HCT116 (cell line): Measurements from ENCODE around the gene ACOT7. TPM values are rescaled to one million over a fixed set of nuclear protein-coding genes. Genes with fewer than 3 reads are reported as not detected.

Source experiments
- ATAC-seq: fragments of 200-7000 bp; cut with Tn5 transposase; 2 replicates; pipeline ENCODE4 v1.9.1; 2020; ENCODE audit warnings: mild to moderate bottlenecking, moderate library complexity
- BruUV-seq: library from RNA; stranded (reverse); fragments of 400-500 nt; replicated peaks from 2 replicates; lab custom pipeline; 2021; lab: Mats Ljungman, UMichigan
- CTCF ChIA-PET: fragments of 300-600 bp; sonication (Branson Sonifier 250); formaldehyde crosslinking; loops from one replicate; lab custom pipeline; 2021; ENCODE audit warnings: antibody characterized with exemption; lab: Charles Lee
- POLR2A ChIA-PET: fragments of 300-600, 350-600 bp; sonication (Branson Sonifier 250); formaldehyde crosslinking; loops from one replicate; lab custom pipeline; 2021; ENCODE audit warnings: antibody characterized with exemption; lab: Charles Lee
- RAD21 ChIA-PET, 2 experiments: fragments of 300-600 bp; sonication (Branson Sonifier 250); formaldehyde crosslinking; loops; one replicate each; lab custom pipeline; 2023; ENCODE audit warnings: low total read pairs in 2 of 2; ENCODE audit not compliant: uncharacterized antibody in 2 of 2, unreplicated experiment in 2 of 2, low non-redundant PET in 1 of 2; lab: Charles Lee
- DNase-seq: peaks from one replicate; pipeline ENCODE4 v3.0.0-alpha.2; 2010; ENCODE audit warnings: low read depth, low spot score
- H2AFZ ChIP-seq: fragments of 200-600 bp; shearing (Covaris generic), sonication (generic); 2 replicates; pipeline ENCODE4 v1.6.1; 2017; ENCODE audit warnings: low read depth, mixed run types, mixed read lengths, antibody characterized with exemption, low read length; ENCODE audit not compliant: poor library complexity, severe bottlenecking
- H3K27ac ChIP-seq: 2 replicates; pipeline ENCODE4 v1.5.1; 2012; ENCODE audit warnings: low read depth, low read length
- H3K27me3 ChIP-seq: fragments of 200-600 bp; sonication (generic); 2 replicates; pipeline ENCODE4 v1.6.1; 2016; ENCODE audit warnings: mixed run types, low read length, mixed read lengths; ENCODE audit not compliant: insufficient read depth
- H3K36me3 ChIP-seq, 2 experiments: fragments of 200-500 bp in 1 of 2; fragments of 200-600 bp in 1 of 2; sonication (Bioruptor generic) in 1 of 2; sonication (generic) in 1 of 2; 2 replicates each; pipeline versions ENCODE4 v1.5.1 to v1.6.1; 2014 to 2016; ENCODE audit warnings: low read length in 2 of 2, inconsistent platforms in 1 of 2, mixed read lengths in 1 of 2, mixed run types in 1 of 2; ENCODE audit not compliant: insufficient read depth in 2 of 2, control insufficient read depth in 1 of 2
- H3K4me1 ChIP-seq, 2 experiments: fragments of 200-600 bp in 1 of 2; sonication (generic) in 1 of 2; 2 replicates each; pipeline versions ENCODE4 v1.5.1 to v1.6.1; 2012 to 2017; ENCODE audit warnings: low read length in 2 of 2, inconsistent platforms in 1 of 2, mild to moderate bottlenecking in 1 of 2, mixed read lengths in 1 of 2, mixed run types in 1 of 2, moderate library complexity in 1 of 2; ENCODE audit not compliant: insufficient read depth in 2 of 2, control insufficient read depth in 1 of 2
- H3K4me2 ChIP-seq: fragments of 200-600 bp; sonication (generic); 2 replicates; pipeline ENCODE4 v1.6.1; 2017; ENCODE audit warnings: mixed run types, low read length, mixed read lengths
- H3K4me3 ChIP-seq, 2 experiments: fragments of 200-600 bp in 1 of 2; sonication (generic) in 1 of 2; replicated peaks in 1 of 2; 2 replicates each; pipeline ENCODE4 v1.5.1; 2011 to 2016; ENCODE audit warnings: low read length in 2 of 2, control low read depth in 1 of 2, low read depth in 1 of 2, mild to moderate bottlenecking in 1 of 2, mixed read lengths in 1 of 2, mixed run types in 1 of 2
- H3K79me2 ChIP-seq: fragments of 200-600 bp; sonication (generic); 2 replicates; pipeline ENCODE4 v1.6.1; 2017; ENCODE audit warnings: mild to moderate bottlenecking, mixed run types, low read length, moderate library complexity, mixed read lengths; ENCODE audit not compliant: insufficient read depth
- H3K9ac ChIP-seq: fragments of 200-600 bp; sonication (generic); 2 replicates; pipeline ENCODE4 v1.6.1; 2016; ENCODE audit warnings: low read length, mixed read lengths
- H3K9me2 ChIP-seq: fragments of 200-600 bp; sonication (generic), shearing (Covaris generic); 2 replicates; pipeline ENCODE4 v1.6.1; 2017; ENCODE audit warnings: mixed run types, mild to moderate bottlenecking, moderate library complexity; ENCODE audit not compliant: insufficient read depth
- H3K9me3 ChIP-seq, 2 experiments: fragments of 200-500 bp in 1 of 2; fragments of 200-600 bp in 1 of 2; sonication (Bioruptor generic) in 1 of 2; sonication (generic) in 1 of 2; 2 replicates each; pipeline ENCODE4 v1.6.1; 2014 to 2017; ENCODE audit warnings: low read length in 2 of 2, mixed read lengths in 2 of 2, inconsistent platforms in 1 of 2, low read depth in 1 of 2, mild to moderate bottlenecking in 1 of 2, mixed run types in 1 of 2, moderate library complexity in 1 of 2; ENCODE audit not compliant: control insufficient read depth in 1 of 2, insufficient read depth in 1 of 2
- H4K20me1 ChIP-seq: fragments of 200-600 bp; sonication (generic), shearing (Covaris generic); 2 replicates; pipeline ENCODE4 v1.6.1; 2017; ENCODE audit warnings: mixed run types, mild to moderate bottlenecking, moderate library complexity; ENCODE audit not compliant: insufficient read depth
- ATF3 ChIP-seq: IDR thresholded peaks from 2 replicates; pipeline ENCODE4 v1.6.1; 2012
- CTCF ChIP-seq, 3 experiments: fragments of 200-600 bp in 1 of 3; sonication (generic) in 1 of 3; IDR thresholded peaks in 2 of 3; conservative IDR thresholded peaks in 1 of 3; 2 replicates each; pipeline ENCODE4 v1.5.1; 2012 to 2017; ENCODE audit warnings: low read depth in 2 of 3, low read length in 2 of 3, antibody characterized with exemption in 1 of 3, borderline replicate concordance in 1 of 3, control low read depth in 1 of 3, mild to moderate bottlenecking in 1 of 3, mixed read lengths in 1 of 3, mixed run types in 1 of 3, moderate library complexity in 1 of 3; ENCODE audit not compliant: insufficient read depth in 1 of 3
- EZH2 ChIP-seq: fragments of 200-600 bp; sonication (generic); IDR thresholded peaks from 2 replicates; pipeline ENCODE4 v1.6.1; 2017; ENCODE audit warnings: antibody characterized with exemption, mixed run types
- EZH2phosphoT487 ChIP-seq: fragments of 200-600 bp; IDR thresholded peaks from 2 replicates; pipeline ENCODE4 v1.6.1; 2018; ENCODE audit warnings: antibody characterized with exemption, borderline replicate concordance
- MAX ChIP-seq: IDR thresholded peaks from 2 replicates; pipeline ENCODE4 v1.6.1; 2012
- POLR2A ChIP-seq: IDR thresholded peaks from 2 replicates; pipeline ENCODE4 v1.7.0; 2011; ENCODE audit warnings: borderline replicate concordance; ENCODE audit not compliant: insufficient read depth, insufficient read length; ENCODE audit errors: extremely low read depth
- SIN3A ChIP-seq: IDR thresholded peaks from 2 replicates; pipeline ENCODE4 v1.6.1; 2012; ENCODE audit warnings: low read depth
- SRF ChIP-seq: IDR thresholded peaks from 2 replicates; pipeline ENCODE4 v1.6.1; 2012; ENCODE audit warnings: low read depth
- TCF7L2 ChIP-seq: IDR thresholded peaks from 2 replicates; pipeline ENCODE4 v1.7.0; 2011; ENCODE audit warnings: borderline replicate concordance, inconsistent platforms; ENCODE audit not compliant: insufficient read depth, insufficient read length; ENCODE audit errors: extremely low read depth
- YY1 ChIP-seq: IDR thresholded peaks from 2 replicates; pipeline ENCODE4 v1.6.1; 2011; ENCODE audit warnings: low read length, low read depth, moderate library complexity, mild to moderate bottlenecking; ENCODE audit not compliant: insufficient replicate concordance; ENCODE audit errors: extremely low read depth
- ZBTB33 ChIP-seq: IDR thresholded peaks from 2 replicates; pipeline ENCODE4 v1.6.1; 2011; ENCODE audit warnings: mild to moderate bottlenecking, low read length, moderate library complexity; ENCODE audit not compliant: insufficient replicate concordance; ENCODE audit errors: extremely low read depth
- ZFX ChIP-seq: fragments of 450-650 bp; IDR thresholded peaks from 2 replicates; pipeline ENCODE4 v1.6.1; 2017
- ZNF274 ChIP-seq: fragments of 200-500 bp; sonication (Bioruptor generic); IDR thresholded peaks from 2 replicates; pipeline ENCODE4 v1.6.1; 2014; ENCODE audit warnings: mild to moderate bottlenecking, low read depth, low read length, inconsistent platforms
- intact Hi-C: fragments of 100-400 bp; cut with micrococcal nuclease; formaldehyde crosslinking; loops from 2 replicates; pipeline ENCODE4 v1.10.0; 2022
- total RNA-seq: library from RNA; stranded (reverse); gene quantifications from one replicate; pipeline ENCODE4 v1.2.1, GENCODE V29; 2021; ENCODE audit not compliant: unreplicated experiment

ACOT7 gene
- total RNA-seq, 1 experiment from 2014 or later = 162 TPM

- Histone ChIP-seq H2AFZ (no peak overlapping the region), H3K36me3 (peaks cover 2 to 7% of the 10 kb centered on the region in 2 experiments; a peak in 2 of 4 replicates), H3K27me3 (no peaks in the 10 kb centered on the region), H3K9ac (no peak overlapping the region), H3K4me1 (peaks cover 0 to 9% of the 10 kb centered on the region in 2 experiments; a peak in 1 of 4 replicates), H3K9me2 (no peaks in the 10 kb centered on the region), H3K79me2 (no peaks in the 10 kb centered on the region)
- ChIA-PET POLR2A (no interaction called here), RAD21 (no interaction called here)
- no TSS peak for BruUV-seq
- DNase-seq = no peak
- TF ChIP-seq CTCF (IDR thresholded peaks at IDR 0.05 in 2 of 3, conservative IDR thresholded peaks at IDR 0.05 in 1 of 3; ENCODE audit: borderline replicate concordance in 1 of 3, insufficient read depth in 1 of 3, low read depth in 2 of 3, low read length in 2 of 3) = no peak
- TF ChIP-seq, all 23 proteins: peak for 0
- Histone ChIP-seq H3K27ac (no peak overlapping the region), H4K20me1 (no peaks in the 10 kb centered on the region), H3K9me3 (no peaks in the 10 kb centered on the region), H3K4me2 (no peak overlapping the region), H3K4me3 (no peak overlapping the region)
- CTCF ChIA-PET = no interaction called here
- no peak for ATAC-seq
- intact Hi-C loops = no loop called here
Measured at GRCh38 chr1:6298530-6298929, 95.0 kb downstream of the ACOT7 start.

GRCh38 chr1:6295910-6296309, 97.7 kb downstream of the ACOT7 start:
- RAD21 ChIA-PET = no interaction called here
- DNase-seq (no peak), ATAC-seq (no peak)
- H3K4me3 ChIP-seq = no peak overlapping the region
- H2AFZ ChIP-seq = no peak overlapping the region
- BruUV-seq = no TSS peak
- H3K36me3 ChIP-seq = peaks cover 2 to 7% of the 10 kb centered on the region in 2 experiments; a peak in 2 of 4 replicates
- no peaks in the 10 kb centered on the region for H3K79me2 ChIP-seq
- H3K9me2 ChIP-seq = no peaks in the 10 kb centered on the region
- CTCF ChIA-PET = no interaction called here
- POLR2A ChIA-PET = no interaction called here
- H3K27ac ChIP-seq = no peak overlapping the region
- no peak overlapping the region for H3K4me2 ChIP-seq
- H3K27me3 ChIP-seq = no peaks in the 10 kb centered on the region
- no peaks in the 10 kb centered on the region for H3K9me3 ChIP-seq
- H3K4me1 ChIP-seq = peaks cover 0 to 8% of the 10 kb centered on the region in 2 experiments; a peak in 1 of 4 replicates
- H4K20me1 ChIP-seq = no peaks in the 10 kb centered on the region
- intact Hi-C loops = no loop called here
- no peak overlapping the region for H3K9ac ChIP-seq
- TF ChIP-seq POLR2A = no peak
- no peak for TF ChIP-seq SIN3A
- no peak for TF ChIP-seq EZH2phosphoT487
- no peak for TF ChIP-seq SRF
- no peak for TF ChIP-seq ZBTB33
- TF ChIP-seq YY1 = no peak
- no peak for TF ChIP-seq ATF3
- TF ChIP-seq MAX = no peak
- no peak for TF ChIP-seq TCF7L2
- TF ChIP-seq ZFX = no peak
- TF ChIP-seq ZNF274 = no peak
- TF ChIP-seq EZH2 = no peak
